ENCODE data around the gene PRKAR1A.

PRKAR1A gene

DNA sequence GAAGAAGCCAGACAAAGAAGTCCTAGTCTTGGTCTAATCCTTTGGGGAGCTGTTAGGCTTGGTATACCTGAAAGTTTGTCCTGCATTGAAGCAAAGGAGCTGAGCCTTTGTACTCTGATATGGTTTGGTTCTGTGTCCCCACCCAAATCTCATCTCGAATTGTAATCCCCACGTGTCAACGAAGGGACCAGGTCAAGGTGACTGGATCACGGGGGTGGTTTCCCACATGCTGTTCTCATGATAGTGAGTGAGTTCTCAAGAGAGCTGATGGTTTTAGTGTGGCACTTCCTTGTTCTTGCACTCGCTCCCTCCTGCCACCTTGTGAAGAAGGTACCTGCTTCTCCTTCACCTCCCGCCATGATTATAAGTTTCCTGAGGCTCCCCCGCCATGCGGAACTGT, 55.4 kb downstream of the PRKAR1A start:
- TF ChIP-seq POLR2A (IDR thresholded peaks at IDR 0.05; ENCODE audit: extremely low read depth, insufficient read length) (no peak), MAX (IDR thresholded peaks at IDR 0.05; ENCODE audit: low read depth, low read length) (no peak)
- DNase-seq (ENCODE audit: low read depth): no peak
- H3K4me3 ChIP-seq (ENCODE audit: low read depth, low read length): no peak overlapping the region

GRCh38 chr17:68568581-68568980, 56.4 kb downstream of the PRKAR1A start:
- DNase-seq (ENCODE audit: low read depth): no peak
- no peak overlapping the region for H3K4me3 ChIP-seq (ENCODE audit: low read depth, low read length)
- TF ChIP-seq, protein P1, sequence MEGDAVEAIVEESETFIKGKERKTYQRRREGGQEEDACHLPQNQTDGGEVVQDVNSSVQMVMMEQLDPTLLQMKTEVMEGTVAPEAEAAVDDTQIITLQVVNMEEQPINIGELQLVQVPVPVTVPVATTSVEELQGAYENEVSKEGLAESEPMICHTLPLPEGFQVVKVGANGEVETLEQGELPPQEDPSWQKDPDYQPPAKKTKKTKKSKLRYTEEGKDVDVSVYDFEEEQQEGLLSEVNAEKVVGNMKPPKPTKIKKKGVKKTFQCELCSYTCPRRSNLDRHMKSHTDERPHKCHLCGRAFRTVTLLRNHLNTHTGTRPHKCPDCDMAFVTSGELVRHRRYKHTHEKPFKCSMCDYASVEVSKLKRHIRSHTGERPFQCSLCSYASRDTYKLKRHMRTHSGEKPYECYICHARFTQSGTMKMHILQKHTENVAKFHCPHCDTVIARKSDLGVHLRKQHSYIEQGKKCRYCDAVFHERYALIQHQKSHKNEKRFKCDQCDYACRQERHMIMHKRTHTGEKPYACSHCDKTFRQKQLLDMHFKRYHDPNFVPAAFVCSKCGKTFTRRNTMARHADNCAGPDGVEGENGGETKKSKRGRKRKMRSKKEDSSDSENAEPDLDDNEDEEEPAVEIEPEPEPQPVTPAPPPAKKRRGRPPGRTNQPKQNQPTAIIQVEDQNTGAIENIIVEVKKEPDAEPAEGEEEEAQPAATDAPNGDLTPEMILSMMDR (IDR thresholded peaks at IDR 0.05; ENCODE audit: low read depth, low read length): no peak
- TF ChIP-seq POLR2A (IDR thresholded peaks at IDR 0.05; ENCODE audit: extremely low read depth, insufficient read length) (no peak), MAX (IDR thresholded peaks at IDR 0.05; ENCODE audit: low read depth, low read length) (no peak), MYC (IDR thresholded peaks at IDR 0.05; ENCODE audit: low read depth, low read length) (no peak)

DNA sequence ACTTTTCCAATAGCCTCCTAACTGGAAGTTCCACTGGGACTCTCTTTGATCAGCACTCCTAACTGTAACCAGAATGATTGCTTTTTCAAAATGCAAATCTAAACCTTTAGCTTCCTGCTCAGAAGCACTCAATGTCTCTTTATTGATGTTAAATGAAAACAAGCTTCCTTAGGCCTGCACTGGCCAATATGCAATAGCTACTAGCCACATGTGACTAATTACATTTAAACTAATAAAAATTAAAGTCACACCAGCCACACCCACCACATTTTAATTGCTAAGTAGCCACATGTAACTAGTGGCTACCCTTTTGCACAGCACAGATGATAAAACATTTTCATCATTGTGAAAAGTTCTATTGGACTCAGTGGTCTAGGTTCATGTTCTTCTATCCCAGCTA, 57.1 kb downstream of the PRKAR1A start:
- no peak for DNase-seq (ENCODE audit: low read depth)
- TF ChIP-seq, protein P1 (IDR thresholded peaks at IDR 0.05; ENCODE audit: low read depth, low read length): no peak
- TF ChIP-seq MAX (IDR thresholded peaks at IDR 0.05; ENCODE audit: low read depth, low read length) (no peak), POLR2A (IDR thresholded peaks at IDR 0.05; ENCODE audit: extremely low read depth, insufficient read length) (no peak), MYC (IDR thresholded peaks at IDR 0.05; ENCODE audit: low read depth, low read length) (no peak)
- no peak overlapping the region for H3K4me3 ChIP-seq (ENCODE audit: low read depth, low read length)

- no peak for TF ChIP-seq MYC (IDR thresholded peaks at IDR 0.05; ENCODE audit: low read depth, low read length)
- TF ChIP-seq MAX (IDR thresholded peaks at IDR 0.05; ENCODE audit: low read depth, low read length): no peak
- TF ChIP-seq, protein P1 (IDR thresholded peaks at IDR 0.05; ENCODE audit: low read depth, low read length): no peak
- no peak for TF ChIP-seq POLR2A (IDR thresholded peaks at IDR 0.05; ENCODE audit: extremely low read depth, insufficient read length)
Observed at GRCh38 chr17:68570526-68570925, 58.3 kb downstream of the PRKAR1A start.

DNA sequence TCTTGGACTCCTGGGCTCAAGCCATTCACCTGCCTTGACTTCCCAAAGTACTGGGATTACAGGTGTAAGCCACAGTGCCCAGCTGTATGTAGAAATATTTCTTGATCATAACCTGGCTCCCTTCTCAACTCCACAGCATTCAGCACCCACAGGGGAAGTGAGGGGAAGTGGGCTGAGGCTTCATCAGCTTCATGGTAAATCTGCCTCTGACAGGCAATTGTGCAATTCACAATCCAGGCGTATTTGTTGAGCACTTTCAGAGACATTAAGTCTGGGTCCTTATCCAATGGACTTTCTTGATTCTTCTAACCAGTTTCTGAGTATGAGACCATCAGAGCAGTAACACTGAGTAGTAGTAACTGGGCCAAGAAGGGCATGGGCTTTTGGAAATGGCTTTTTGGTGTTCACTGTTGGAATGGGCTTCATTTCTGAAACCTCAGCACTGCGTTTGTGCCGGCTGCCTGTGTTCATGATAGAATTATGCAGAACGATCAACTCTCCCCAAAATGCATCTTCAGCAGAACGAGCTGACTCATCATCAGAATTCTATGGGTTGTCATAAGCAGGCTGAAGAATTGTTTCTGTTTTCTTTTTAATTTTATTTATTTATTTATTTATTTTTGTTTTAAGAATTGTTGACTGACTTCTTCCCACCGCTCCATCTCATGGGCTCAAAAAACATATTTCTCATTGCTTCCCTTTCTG, 60.1 kb downstream of the PRKAR1A start:
- H3K4me3 ChIP-seq (ENCODE audit: low read depth, low read length): no peak overlapping the region
- TF ChIP-seq, protein P1 (IDR thresholded peaks at IDR 0.05; ENCODE audit: low read depth, low read length): no peak
- TF ChIP-seq MAX (IDR thresholded peaks at IDR 0.05; ENCODE audit: low read depth, low read length) (no peak), POLR2A (IDR thresholded peaks at IDR 0.05; ENCODE audit: extremely low read depth, insufficient read length) (no peak), MYC (IDR thresholded peaks at IDR 0.05; ENCODE audit: low read depth, low read length) (no peak)
- peak; percentile 58 for DNase-seq (ENCODE audit: low read depth)

More at GRCh38 chr17:68570526-68570925, 58.3 kb downstream of the PRKAR1A start:
- no peak overlapping the region for H3K4me3 ChIP-seq (ENCODE audit: low read depth, low read length)
- DNase-seq (ENCODE audit: low read depth): no peak

DNA sequence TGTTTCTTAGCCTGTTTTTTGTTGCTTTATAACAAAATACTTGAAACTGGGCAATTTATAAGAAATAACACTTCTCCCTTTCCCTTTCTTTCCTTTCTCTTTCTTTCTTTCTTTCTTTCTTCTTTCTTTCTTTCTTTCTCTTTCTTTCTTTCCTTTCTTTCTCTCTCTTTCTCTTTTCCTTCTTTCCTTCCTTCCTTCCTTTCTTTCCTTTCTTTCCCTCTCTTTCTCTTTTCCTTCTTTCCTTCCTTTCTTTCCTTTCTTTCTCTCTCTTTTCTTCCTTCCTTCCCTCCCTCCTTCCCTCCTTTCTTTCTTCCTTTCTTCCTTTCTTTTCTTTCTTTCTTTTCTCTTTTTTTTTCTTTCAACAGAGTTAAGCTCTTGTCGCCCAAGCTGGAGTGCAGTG, 61.1 kb downstream of the PRKAR1A start:
- DNase-seq (ENCODE audit: low read depth): no peak
- H3K4me3 ChIP-seq (ENCODE audit: low read depth, low read length): no peak overlapping the region
- TF ChIP-seq MYC (IDR thresholded peaks at IDR 0.05; ENCODE audit: low read depth, low read length) (no peak), MAX (IDR thresholded peaks at IDR 0.05; ENCODE audit: low read depth, low read length) (no peak), POLR2A (IDR thresholded peaks at IDR 0.05; ENCODE audit: extremely low read depth, insufficient read length) (no peak)
- TF ChIP-seq, protein P1 (IDR thresholded peaks at IDR 0.05; ENCODE audit: low read depth, low read length): no peak
